ENCODE measurements around the gene TMEM150B.

TMEM150B gene

GRCh38 chr19:55354698-55355212, 29.6 kb upstream of the TMEM150B start, which contains the start of gene COX6B2:
TSS of gene COX6B2 (minus strand) at chr19:55354719. CDS start at chr19:55354521, 198 bp downstream.
- peak within 1 kb of the TSS; percentile 59 for H3K4me3 ChIP-seq (ENCODE audit: low read depth, low read length)
- no peak for TF ChIP-seq CTCF (conservative IDR thresholded peaks at IDR 0.05; ENCODE audit: low read depth, low read length)
- DNase-seq (ENCODE audit: low read depth) = no peak

DNA sequence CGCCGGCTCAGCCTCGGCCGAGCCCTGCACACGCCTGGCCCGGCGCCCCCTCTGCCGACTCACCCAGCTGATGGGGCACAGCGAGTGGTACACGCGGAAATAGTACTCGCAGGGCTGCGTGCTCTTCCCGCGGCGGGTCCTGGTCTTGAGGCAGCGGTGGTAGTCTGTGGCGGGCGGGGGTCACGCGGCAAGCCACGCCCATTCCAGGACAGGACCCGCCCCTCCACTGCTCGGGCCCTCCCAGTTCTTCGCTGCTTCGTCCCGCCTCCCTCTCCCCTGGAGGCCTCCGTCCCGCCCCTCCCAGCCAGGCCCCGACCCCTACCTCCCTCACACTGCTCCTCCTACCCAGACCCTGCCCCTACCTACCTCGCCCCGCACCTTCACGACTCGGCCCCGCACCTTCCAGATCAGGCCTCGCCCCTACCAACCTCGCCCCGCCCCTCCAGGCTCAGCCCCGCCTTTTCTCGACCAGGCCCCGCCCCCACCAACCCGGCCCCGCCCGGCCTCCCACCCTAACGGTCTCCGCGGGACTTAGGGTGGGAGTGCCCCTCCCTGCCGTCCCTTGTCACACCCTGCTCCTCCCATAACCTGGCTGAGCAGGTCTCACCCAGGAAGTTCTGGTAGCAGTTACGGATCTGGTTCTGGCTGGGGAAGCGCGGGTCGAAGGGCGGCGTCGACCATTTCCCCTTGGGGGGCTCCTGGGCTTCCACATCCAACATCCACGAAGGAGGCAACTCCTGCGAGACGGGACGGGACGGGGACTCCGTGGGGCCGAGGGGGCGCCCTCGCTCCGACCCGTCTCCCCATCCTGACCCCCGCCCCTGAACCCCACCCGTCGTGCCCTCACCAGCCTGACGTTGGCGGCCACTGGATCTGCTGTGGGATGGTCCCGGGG, 28.9 kb upstream of the TMEM150B start:
- peak overlapping the region; percentile 59 for H3K4me3 ChIP-seq (ENCODE audit: low read depth, low read length)
- DNase-seq (ENCODE audit: low read depth) = peak; percentile 61
- TF ChIP-seq CTCF (conservative IDR thresholded peaks at IDR 0.05; ENCODE audit: low read depth, low read length) = no peak

DNA sequence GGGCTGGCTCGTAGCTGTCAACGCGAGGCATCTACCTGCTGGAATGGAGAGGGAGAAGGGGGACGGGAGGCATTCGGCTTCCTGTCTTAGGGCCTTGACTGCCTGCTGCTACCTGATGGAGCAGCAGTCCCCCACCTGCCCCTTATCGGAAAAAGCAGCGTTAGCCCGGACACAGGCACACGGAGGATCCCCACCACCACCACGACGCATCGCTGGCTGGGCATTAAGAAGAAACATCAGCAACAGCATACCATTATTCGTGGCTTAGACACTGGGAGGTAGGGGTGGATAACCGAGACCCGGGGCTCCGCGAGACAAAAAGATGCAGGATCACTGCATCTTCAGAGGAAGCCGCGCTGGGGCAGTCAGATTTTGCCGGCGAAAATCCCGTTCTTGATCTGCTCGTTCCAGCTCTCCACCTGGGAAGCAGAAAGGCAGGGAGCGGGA, 28.2 kb upstream of the TMEM150B start:
- no peak for TF ChIP-seq CTCF (conservative IDR thresholded peaks at IDR 0.05; ENCODE audit: low read depth, low read length)
- H3K4me3 ChIP-seq (ENCODE audit: low read depth, low read length) = peak overlapping the region; percentile 59
- no peak for DNase-seq (ENCODE audit: low read depth)

DNA sequence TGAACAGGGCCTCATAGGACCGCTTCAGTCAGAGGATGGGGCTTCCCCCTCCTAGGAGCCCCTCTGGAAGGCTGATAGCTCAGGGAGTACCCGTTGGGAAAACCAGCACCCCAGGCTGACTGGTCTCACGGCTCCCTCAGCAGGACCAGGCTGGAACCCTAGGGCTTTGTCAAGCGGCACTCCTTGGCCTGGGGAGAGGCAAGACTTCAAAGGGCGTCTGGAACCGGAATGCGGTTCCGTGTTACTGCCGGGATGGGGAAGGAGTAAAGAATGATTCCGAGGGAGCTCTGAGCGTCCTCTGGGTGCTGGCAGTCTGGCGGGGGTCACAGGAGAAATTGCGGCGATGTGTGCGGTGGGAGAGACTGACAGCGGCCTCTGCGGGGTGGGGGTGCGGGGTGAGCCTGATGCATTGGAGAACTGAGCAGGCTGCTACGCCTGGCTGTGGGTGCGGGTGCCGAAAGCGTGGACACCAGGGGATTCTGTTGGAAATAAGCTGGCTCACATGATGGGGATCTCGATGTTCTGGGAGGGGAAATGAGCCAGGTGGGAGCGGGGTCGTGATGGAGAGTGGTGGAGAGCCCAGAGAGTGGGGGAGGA, 27.5 kb upstream of the TMEM150B start:
- DNase-seq (ENCODE audit: low read depth) = no peak
- H3K4me3 ChIP-seq (ENCODE audit: low read depth, low read length) = no peak overlapping the region
- TF ChIP-seq CTCF (conservative IDR thresholded peaks at IDR 0.05; ENCODE audit: low read depth, low read length) = no peak

DNA sequence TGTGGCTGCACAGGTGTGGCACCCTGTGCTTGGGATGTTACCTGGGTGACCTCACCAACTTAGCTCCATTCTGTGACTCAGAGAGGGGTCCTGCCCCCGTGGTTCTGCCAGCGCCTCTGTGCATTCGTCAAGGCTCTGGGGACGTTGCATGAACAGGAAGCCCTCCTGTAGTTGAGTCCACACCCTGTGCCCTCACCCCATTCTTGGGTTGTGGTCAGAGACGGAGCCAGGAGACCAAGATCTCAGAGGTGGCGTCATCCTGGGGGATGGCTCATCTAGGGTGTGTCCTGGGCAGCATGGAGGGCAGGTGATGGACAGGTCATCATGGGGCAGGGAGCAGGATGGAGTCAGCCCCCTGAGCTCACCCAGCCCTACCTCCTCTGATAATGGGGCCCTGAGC, 26.9 kb upstream of the TMEM150B start:
- H3K4me3 ChIP-seq (ENCODE audit: low read depth, low read length) = no peak overlapping the region
- DNase-seq (ENCODE audit: low read depth) = no peak
- TF ChIP-seq CTCF (conservative IDR thresholded peaks at IDR 0.05; ENCODE audit: low read depth, low read length) = no peak

DNA sequence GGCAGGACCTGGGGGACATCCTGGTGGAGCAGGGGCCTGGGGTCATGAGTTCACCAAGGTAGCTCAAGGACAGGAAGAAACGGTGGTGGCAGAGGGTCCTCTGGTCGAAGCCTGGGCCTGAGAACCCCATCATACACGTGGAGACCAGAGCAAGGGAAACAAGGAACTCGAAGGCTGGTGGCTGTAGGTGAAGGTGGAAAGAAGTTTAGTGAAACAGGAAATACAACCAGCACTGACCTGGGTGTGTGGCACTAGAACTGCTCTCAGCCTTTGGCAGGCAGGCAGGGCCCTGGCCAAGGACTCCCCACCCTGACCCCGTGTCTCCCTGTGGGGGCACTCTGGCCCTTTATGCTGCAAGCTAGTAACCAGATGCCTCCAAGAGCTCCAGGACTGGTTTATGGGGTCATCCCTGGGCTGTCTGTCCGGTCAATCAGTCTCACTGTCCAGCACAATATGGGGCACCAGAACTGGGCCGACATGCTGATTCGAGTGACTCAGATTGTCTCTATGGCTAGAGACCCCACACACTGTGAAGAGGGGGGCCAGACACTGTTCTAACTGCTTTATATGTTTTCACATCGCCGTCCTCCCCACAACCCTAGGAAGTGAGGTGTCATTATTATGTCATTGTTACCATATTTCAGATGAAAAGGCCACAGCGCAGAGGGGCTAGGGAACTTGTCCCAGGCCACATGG, 25.6 kb upstream of the TMEM150B start:
- DNase-seq (ENCODE audit: low read depth) = no peak
- no peak overlapping the region for H3K4me3 ChIP-seq (ENCODE audit: low read depth, low read length)
- no peak for TF ChIP-seq CTCF (conservative IDR thresholded peaks at IDR 0.05; ENCODE audit: low read depth, low read length)

Data from choroid plexus epithelial cell (primary cell).